Stimulated activated CD8-positive, alpha-beta memory T cell treated with anti-CD3 and anti-CD28 coated beads, Interleukin-12 subunit alpha, Interleukin-12 subunit beta, amount 100 ng/mL, for 4 hours (primary cell): ENCODE results near the gene CSNK2A2.
A peak's percentile ranks its signal among the peaks of the same experiment; 100 is the strongest.

Source experiments
- DNase-seq: peaks from one replicate; pipeline ENCODE4 v3.0.0-alpha.2; 2020; ENCODE audit warnings: low read depth

The CSNK2A2 gene

GRCh38 chr16:58198022-58198683 is at the start of gene CSNK2A2:
TSS of gene CSNK2A2 (minus strand) at chr16:58198106. CDS start at chr16:58197736, 370 bp downstream.
- DNase-seq, result peak; percentile 61

GRCh38 chr16:58243528-58244004 is 45.7 kb upstream of the CSNK2A2 start:
- no peak for DNase-seq

- DNase-seq, result no peak
Observed at GRCh38 chr16:58236831-58237230, 38.9 kb upstream of the CSNK2A2 start.

GRCh38 chr16:58236231-58236690 is 38.4 kb upstream of the CSNK2A2 start:
- peak; percentile 34 for DNase-seq

GRCh38 chr16:58235663-58236062 is 37.8 kb upstream of the CSNK2A2 start:
- no peak for DNase-seq

GRCh38 chr16:58234831-58235595 is 37.1 kb upstream of the CSNK2A2 start:
- DNase-seq, result no peak

GRCh38 chr16:58230259-58230658 is 32.4 kb upstream of the CSNK2A2 start:
- no peak for DNase-seq

GRCh38 chr16:58226790-58227189 is 28.9 kb upstream of the CSNK2A2 start:
- DNase-seq, result no peak

GRCh38 chr16:58225965-58226602 is 28.2 kb upstream of the CSNK2A2 start:
- no peak for DNase-seq

GRCh38 chr16:58222532-58223316 is 24.8 kb upstream of the CSNK2A2 start:
- no peak for DNase-seq

GRCh38 chr16:58219432-58219831 is 21.5 kb upstream of the CSNK2A2 start:
- no peak for DNase-seq

GRCh38 chr16:58218786-58219185 is 20.9 kb upstream of the CSNK2A2 start:
- no peak for DNase-seq

GRCh38 chr16:58217311-58217925 is 19.5 kb upstream of the CSNK2A2 start:
- DNase-seq, result no peak

- no peak for DNase-seq
Observed at GRCh38 chr16:58212824-58213655, 15.1 kb upstream of the CSNK2A2 start.

- DNase-seq, result no peak
Observed at GRCh38 chr16:58211846-58212245, 13.9 kb upstream of the CSNK2A2 start.

- DNase-seq, result no peak
Observed at GRCh38 chr16:58211245-58211644, 13.3 kb upstream of the CSNK2A2 start.

GRCh38 chr16:58205276-58206036 is 7.5 kb upstream of the CSNK2A2 start:
- DNase-seq, result no peak

- no peak for DNase-seq
Observed at GRCh38 chr16:58201163-58201562, 3.3 kb upstream of the CSNK2A2 start.

- no peak for DNase-seq
Observed at GRCh38 chr16:58200004-58200797, 2.3 kb upstream of the CSNK2A2 start.
